Psoas muscle (tissue), 8 donors: Measurements from ENCODE around the gene CBFA2T3. TPM values are rescaled to one million over a fixed set of nuclear protein-coding genes. Genes with fewer than 3 reads are reported as not detected.
A peak's percentile ranks its signal among the peaks of the same experiment; 100 is the strongest.

Experiments used
- ATAC-seq, 4 donors: fragments of 200-7000 bp; cut with Tn5 transposase; one replicate each; pipeline ENCODE4 v1.9.1; 2020; ENCODE audit warnings: moderate library complexity in 3 of 4, mild to moderate bottlenecking in 2 of 4
- DNase-seq, 2 donors: peaks; one replicate each; pipeline ENCODE4 v3.0.0-alpha.2; 2020
- H3K27ac ChIP-seq: fragments of 200-600 bp; one replicate; pipeline ENCODE4 v1.8.0; 2022
- H3K27me3 ChIP-seq, 3 donors: fragments of 200-600 bp in 1 of 3; one replicate each; pipeline versions ENCODE4 v1.6.1 to v1.8.0; 2013 to 2022; ENCODE audit warnings: low read length in 2 of 3, mild to moderate bottlenecking in 2 of 3, moderate library complexity in 1 of 3; ENCODE audit not compliant: insufficient read depth in 3 of 3
- H3K36me3 ChIP-seq, 2 donors: fragments of 200-600 bp in 1 of 2; one replicate each; pipeline versions ENCODE4 v1.6.1 to v1.8.0; 2013 to 2022; ENCODE audit warnings: low read depth in 1 of 2, mild to moderate bottlenecking in 1 of 2, moderate library complexity in 1 of 2; ENCODE audit not compliant: insufficient read depth in 1 of 2
- H3K4me1 ChIP-seq: fragments of 200-600 bp; one replicate; pipeline ENCODE4 v1.8.0; 2022
- H3K4me3 ChIP-seq: fragments of 200-600 bp; one replicate; pipeline ENCODE4 v1.8.0; 2022; ENCODE audit warnings: mild to moderate bottlenecking
- H3K9me3 ChIP-seq: fragments of 200-600 bp; one replicate; pipeline ENCODE4 v1.8.0; 2022
- whole genome bisulfite sequencing, 3 donors: extraction: QIAGEN DNeasy Blood & Tissue Kit; methylation state at CpG; one replicate each; pipeline versions ENCODE4 v1.1.6 to v1.1.7; 2013; 5-methylcytosine and 5-hydroxymethylcytosine counted together
- intact Hi-C, 2 donors: fragments of 100-400 bp; cut with DNase I; formaldehyde crosslinking; loops; one replicate each; pipeline versions ENCODE4 v1.11.0 to v1.14.2; 2022
- polyA plus RNA-seq, 3 donors: library from polyadenylated mRNA; stranded (reverse); fragments of 200-250 nt; gene quantifications; one replicate each; pipeline ENCODE4 v1.2.3, GENCODE V29; 2013
- total RNA-seq, 4 donors: library from RNA; stranded (reverse); fragmentation: NEBNext Ultra II Directional in 2 of 4; extraction: Animal tissue kit (Norgen Biotek cat#: 25700) in 2 of 4; gene quantifications; one replicate each; pipeline versions ENCODE4 v1.2.1 to v1.2.4, GENCODE V29; 2021 to 2023
- TF ChIP-seq, protein P1 (sequence below): fragments of 200-600 bp; IDR thresholded peaks from one replicate; pipeline ENCODE4 v1.8.0; 2022; ENCODE audit warnings: antibody characterized with exemption
- donor health status: healthy with polysubstance abuse.
- donor health status: DM: no; HTN: no; CAD: no; lungs with moderate emphysema.
- donor health status: Bipolar disorder and iron deficiency.
- donor health status: healthy.
- donor health status: DM: yes; HTN: yes; CAD: no.
- donor health status: DM: no; HTN: no; CAD: no.
- donor health status: DM: no; HTN: no; CAD: no.
- donor health status: DM: yes; HTN: yes; CAD: no.

The CBFA2T3 gene
- total and polyA plus RNA-seq, 7 donors, result 2.6 to 15.0 (median 6.0) TPM

GRCh38 chr16:89001117-89002027 is 24.4 kb upstream of the CBFA2T3 start:
- intact Hi-C loops, result no loop called here
- peaks cover 10% of the 10 kb centered on the region for H3K9me3 ChIP-seq
- no peaks in the 10 kb centered on the region for H3K4me1 ChIP-seq
- H3K27ac ChIP-seq, result no peak overlapping the region
- WGBS, 3 donors, result 41 to 42% (median 42%) methylated on average over 28 to 30 of the region's 30 CpGs
- no peaks in the 10 kb centered on the region for H3K36me3 ChIP-seq
- no peak for ATAC-seq
- H3K4me3 ChIP-seq, result no peak overlapping the region
- no peak for DNase-seq
- peaks cover 0 to 71% (median 15%) of the 10 kb centered on the region in 3 donors for H3K27me3 ChIP-seq
- TF ChIP-seq, protein P1, sequence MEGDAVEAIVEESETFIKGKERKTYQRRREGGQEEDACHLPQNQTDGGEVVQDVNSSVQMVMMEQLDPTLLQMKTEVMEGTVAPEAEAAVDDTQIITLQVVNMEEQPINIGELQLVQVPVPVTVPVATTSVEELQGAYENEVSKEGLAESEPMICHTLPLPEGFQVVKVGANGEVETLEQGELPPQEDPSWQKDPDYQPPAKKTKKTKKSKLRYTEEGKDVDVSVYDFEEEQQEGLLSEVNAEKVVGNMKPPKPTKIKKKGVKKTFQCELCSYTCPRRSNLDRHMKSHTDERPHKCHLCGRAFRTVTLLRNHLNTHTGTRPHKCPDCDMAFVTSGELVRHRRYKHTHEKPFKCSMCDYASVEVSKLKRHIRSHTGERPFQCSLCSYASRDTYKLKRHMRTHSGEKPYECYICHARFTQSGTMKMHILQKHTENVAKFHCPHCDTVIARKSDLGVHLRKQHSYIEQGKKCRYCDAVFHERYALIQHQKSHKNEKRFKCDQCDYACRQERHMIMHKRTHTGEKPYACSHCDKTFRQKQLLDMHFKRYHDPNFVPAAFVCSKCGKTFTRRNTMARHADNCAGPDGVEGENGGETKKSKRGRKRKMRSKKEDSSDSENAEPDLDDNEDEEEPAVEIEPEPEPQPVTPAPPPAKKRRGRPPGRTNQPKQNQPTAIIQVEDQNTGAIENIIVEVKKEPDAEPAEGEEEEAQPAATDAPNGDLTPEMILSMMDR, result no peak

- H3K27me3 ChIP-seq, result peaks cover 0 to 71% (median 20%) of the 10 kb centered on the region in 3 donors
Observed at GRCh38 chr16:89000207-89000959, 23.4 kb upstream of the CBFA2T3 start.

DNA sequence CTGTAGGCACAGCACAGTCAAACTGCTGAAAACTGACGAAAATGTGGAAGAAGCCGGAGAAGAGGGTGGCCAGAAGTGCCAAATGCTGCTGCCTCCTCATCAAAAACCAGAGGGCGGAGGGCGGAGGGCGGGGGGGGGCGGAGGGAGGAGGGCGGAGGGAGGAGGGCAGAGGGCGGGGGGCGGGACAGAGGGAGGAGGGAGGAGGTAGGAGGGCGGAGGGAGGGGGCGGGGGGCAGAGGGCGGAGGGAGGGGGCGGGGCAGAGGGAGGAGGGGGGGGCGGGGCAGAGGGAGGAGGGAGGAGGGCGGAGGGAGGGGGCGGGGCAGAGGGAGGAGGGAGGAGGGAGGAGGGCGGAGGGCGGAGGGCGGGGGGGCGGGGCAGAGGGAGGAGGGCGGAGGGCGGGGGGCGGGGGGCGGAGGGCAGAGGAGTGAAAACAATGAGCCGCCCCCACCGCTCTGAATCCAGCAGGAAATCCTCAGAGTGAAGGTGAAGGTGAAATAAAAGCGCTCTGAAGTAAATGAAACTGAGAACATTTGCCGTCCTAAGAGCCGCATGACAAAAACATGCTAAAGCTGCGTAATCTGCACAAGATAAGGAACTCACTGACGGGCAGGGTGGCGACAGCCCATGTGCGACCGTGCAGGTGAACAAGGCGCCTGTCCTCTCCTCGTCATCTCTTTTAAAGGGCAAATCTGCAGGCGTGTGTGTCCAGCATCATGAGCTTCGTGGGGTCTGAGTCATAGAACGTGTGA is 22.6 kb upstream of the CBFA2T3 start:
- H3K4me1 ChIP-seq, result no peaks in the 10 kb centered on the region
- H3K27ac ChIP-seq, result no peak overlapping the region
- DNase-seq (peak in 1 of 2 donors; percentile 34), ATAC-seq (no peak)
- TF ChIP-seq, protein P1, result no peak
- WGBS, 3 donors, result 30 to 47% (median 41%) methylated on average over 17 to 25 of the region's 39 CpGs
- peaks cover 0 to 71% (median 20%) of the 10 kb centered on the region in 3 donors for H3K27me3 ChIP-seq
- H3K36me3 ChIP-seq, result no peaks in the 10 kb centered on the region
- H3K9me3 ChIP-seq, result peaks cover 10% of the 10 kb centered on the region
- intact Hi-C loops, result no loop called here
- no peak overlapping the region for H3K4me3 ChIP-seq

More at GRCh38 chr16:89000207-89000959, 23.4 kb upstream of the CBFA2T3 start:
- no peak for ATAC-seq
- Histone ChIP-seq H3K9me3 (peaks cover 10% of the 10 kb centered on the region), H3K4me1 (no peaks in the 10 kb centered on the region), H3K27ac (no peak overlapping the region), H3K4me3 (no peak overlapping the region), H3K36me3 (no peaks in the 10 kb centered on the region)
- intact Hi-C loops, result no loop called here
- DNase-seq, result peak in 1 of 2 donors; percentile 36
- 78 to 81% (median 79%) methylated on average over 32 to 36 of the region's 36 CpGs for WGBS, 3 donors
- TF ChIP-seq, protein P1, result no peak

DNA sequence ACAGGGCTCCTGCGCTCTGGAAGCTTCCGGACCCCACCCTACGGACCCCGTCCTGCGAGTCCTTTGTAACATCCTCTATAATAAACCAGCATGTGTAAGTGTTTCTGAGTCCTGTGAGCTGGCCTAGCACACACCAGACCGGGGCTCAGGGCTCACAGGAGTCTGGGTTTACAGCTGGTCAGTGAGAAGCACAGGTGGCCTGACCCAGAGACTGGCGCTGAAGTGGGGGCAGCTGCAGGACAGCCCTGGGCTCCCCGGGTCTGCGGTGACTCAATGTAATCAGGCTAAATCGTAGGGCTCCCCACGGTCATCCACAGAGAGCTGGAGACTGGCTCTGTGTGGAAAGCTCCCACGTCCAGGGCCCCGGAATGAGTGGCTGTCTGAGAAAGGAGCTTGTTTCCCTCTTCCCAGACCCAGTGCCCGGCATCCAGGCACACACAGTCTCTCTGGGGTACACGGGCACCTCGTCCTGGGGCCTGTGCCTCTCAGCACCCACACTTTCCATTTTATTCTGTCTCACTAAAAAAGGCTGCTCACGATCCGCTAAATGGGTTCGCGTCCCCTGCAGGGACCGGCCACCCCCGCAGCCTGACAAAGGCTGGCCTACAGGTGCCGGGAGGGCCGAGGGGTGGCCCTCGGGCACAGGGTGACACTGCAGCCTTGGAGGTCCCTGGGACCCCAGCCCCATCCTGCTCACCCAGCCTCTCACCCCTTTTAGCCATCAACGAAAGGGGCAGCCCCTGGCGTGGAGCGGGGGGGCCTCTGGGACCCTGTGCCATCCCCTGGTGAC is 18.9 kb upstream of the CBFA2T3 start:
- WGBS, 3 donors, result 82 to 85% (median 82%) methylated on average over 27 to 28 of the region's 28 CpGs
- H3K4me3 ChIP-seq, result no peak overlapping the region
- ATAC-seq (no peak), DNase-seq (peak in 1 of 2 donors; percentile 36)
- H3K9me3 ChIP-seq, result peaks cover 10% of the 10 kb centered on the region
- H3K4me1 ChIP-seq, result no peaks in the 10 kb centered on the region
- no peak overlapping the region for H3K27ac ChIP-seq
- peaks cover 0 to 76% (median 21%) of the 10 kb centered on the region in 3 donors for H3K27me3 ChIP-seq
- TF ChIP-seq, protein P1, result no peak
- intact Hi-C loops, result no loop called here
- H3K36me3 ChIP-seq, result no peaks in the 10 kb centered on the region
